ENCODE measurements around the gene MYZAP.
A peak's percentile ranks its signal among the peaks of the same experiment; 100 is the strongest.
"Not testable (repeated sequence)": the region's sequence is repeated elsewhere in the genome, so short reads cannot be mapped to it uniquely, and the experiment has no call there.

Gene MYZAP

GRCh38 chr15:57591237-57591821 lies 375 bp upstream of the MYZAP start:
- peak in 1 of 56 donors; percentile 48 for DNase-seq

GRCh38 chr15:57592426-57592825 lies 722 bp downstream of the MYZAP start:
- DNase-seq: no peak

GRCh38 chr15:57592836-57593420 lies 1.2 kb downstream of the MYZAP start:
- no peak for DNase-seq

- no peak for DNase-seq
These were observed 2.8 kb downstream of the MYZAP start for GRCh38 chr15:57594479-57594878.

GRCh38 chr15:57595011-57595866 lies 3.5 kb downstream of the MYZAP start:
- no peak for DNase-seq

- no peak for DNase-seq
These were observed 4.7 kb downstream of the MYZAP start for GRCh38 chr15:57596301-57596855.

- no peak for DNase-seq
These were observed 5.3 kb downstream of the MYZAP start for GRCh38 chr15:57596978-57597377.

- no peak for DNase-seq
These were observed 5.7 kb downstream of the MYZAP start for GRCh38 chr15:57597431-57597830.

GRCh38 chr15:57598346-57598745 lies 6.6 kb downstream of the MYZAP start:
- no peak for DNase-seq

GRCh38 chr15:57599296-57599810 lies 7.6 kb downstream of the MYZAP start:
- DNase-seq: no peak

GRCh38 chr15:57600197-57600596 lies 8.5 kb downstream of the MYZAP start:
- no peak for DNase-seq

- peak in 5 of 56 donors; percentile 1 to 23 (median 7) for DNase-seq
These were observed 12.8 kb downstream of the MYZAP start for GRCh38 chr15:57604507-57604906.

- no peak for DNase-seq
These were observed 13.8 kb downstream of the MYZAP start for GRCh38 chr15:57605491-57605890.

GRCh38 chr15:57606048-57606447 lies 14.3 kb downstream of the MYZAP start:
- no peak for DNase-seq

GRCh38 chr15:57606816-57607215 lies 15.1 kb downstream of the MYZAP start:
- DNase-seq: no peak

GRCh38 chr15:57607570-57608000 lies 15.9 kb downstream of the MYZAP start:
- no peak for DNase-seq

- peak in 3 of 56 donors; percentile 2 to 11 (median 2) for DNase-seq
These were observed 18.3 kb downstream of the MYZAP start for GRCh38 chr15:57609805-57610529.

GRCh38 chr15:57611123-57611522 lies 19.4 kb downstream of the MYZAP start:
- no peak for DNase-seq

- peak in 10 of 56 donors; percentile 3 to 41 (median 11) for DNase-seq
These were observed 20.2 kb downstream of the MYZAP start for GRCh38 chr15:57611938-57612337.

- no peak for DNase-seq
These were observed 22.5 kb downstream of the MYZAP start for GRCh38 chr15:57614241-57614640.

GRCh38 chr15:57615951-57616496 lies 24.3 kb downstream of the MYZAP start:
- DNase-seq: not testable (repeated sequence)

All from amygdala (tissue), 56 donors.